Left kidney (tissue), 8 donors: ENCODE results near the gene AP2S1. TPM values are rescaled to one million over a fixed set of nuclear protein-coding genes. Genes with fewer than 3 reads are reported as not detected.
"Not testable (repeated sequence)": the region's sequence is repeated elsewhere in the genome, so short reads cannot be mapped to it uniquely, and the experiment has no call there.

ENCODE experiments used
- DNase-seq: peaks from one replicate; pipeline ENCODE4 v3.0.0-alpha.2; 2013
- long read RNA-seq, 8 donors: transcript quantifications; one replicate each; lab custom pipeline, GENCODE V29; 2026
- polyA plus RNA-seq: library from polyadenylated mRNA; unstranded; fragments of 120-200 nt; gene quantifications from one replicate; pipeline ENCODE4 v1.2.1, GENCODE V29; 2013; ENCODE audit not compliant: insufficient read length

The AP2S1 gene
- 92.9 TPM for polyA plus RNA-seq
- long read RNA-seq, donor 1, transcript AP2S1-206 (3 exons, 355 nt) = minor isoform, 7 of 136 reads
- long read RNA-seq, donor 1, transcript AP2S1-204 (4 exons, 707 nt) = minor isoform, 14 of 136 reads
- long read RNA-seq, donor 1, transcript AP2S1-203 (4 exons, 636 nt) = minor isoform, 6 of 136 reads
- long read RNA-seq, donor 1, transcript AP2S1-201 (5 exons, 935 nt) = major isoform, 104 of 136 reads
- long read RNA-seq, donor 1, partial matches to known transcripts = 0 of 136 reads
- long read RNA-seq, donor 1, other reads (novel, unspliced or antisense) = 0 of 136 reads
- long read RNA-seq, donor 2, transcript AP2S1-204 (4 exons, 707 nt) = minor isoform, 6 of 68 reads
- long read RNA-seq, donor 2, transcript AP2S1-201 (5 exons, 935 nt) = major isoform, 48 of 68 reads
- long read RNA-seq, donor 2, transcript AP2S1-203 (4 exons, 636 nt) = minor isoform, 6 of 68 reads
- long read RNA-seq, donor 2, partial matches to known transcripts = 0 of 68 reads
- long read RNA-seq, donor 2, other reads (novel, unspliced or antisense) = 0 of 68 reads
- long read RNA-seq, donor 3, transcript AP2S1-201 (5 exons, 935 nt) = major isoform, 61 of 73 reads
- long read RNA-seq, donor 3, partial matches to known transcripts = 0 of 73 reads
- long read RNA-seq, donor 3, other reads (novel, unspliced or antisense) = 0 of 73 reads
- long read RNA-seq, donor 4, transcript AP2S1-201 (5 exons, 935 nt) = major isoform, 13 of 18 reads
- long read RNA-seq, donor 4, partial matches to known transcripts = 0 of 18 reads
- long read RNA-seq, donor 4, other reads (novel, unspliced or antisense) = 0 of 18 reads
- long read RNA-seq, donor 5, transcript AP2S1-204 (4 exons, 707 nt) = minor isoform, 13 of 139 reads
- long read RNA-seq, donor 5, transcript AP2S1-201 (5 exons, 935 nt) = major isoform, 115 of 139 reads
- long read RNA-seq, donor 5, partial matches to known transcripts = 0 of 139 reads
- long read RNA-seq, donor 5, other reads (novel, unspliced or antisense) = 0 of 139 reads
- long read RNA-seq, donor 6, transcript AP2S1-203 (4 exons, 636 nt) = minor isoform, 5 of 103 reads
- long read RNA-seq, donor 6, transcript AP2S1-201 (5 exons, 935 nt) = major isoform, 80 of 103 reads
- long read RNA-seq, donor 6, transcript AP2S1-206 (3 exons, 355 nt) = minor isoform, 7 of 103 reads
- long read RNA-seq, donor 6, partial matches to known transcripts = 0 of 103 reads
- long read RNA-seq, donor 6, other reads (novel, unspliced or antisense) = 0 of 103 reads
- long read RNA-seq, donor 7, transcript AP2S1-201 (5 exons, 935 nt) = major isoform, 110 of 136 reads
- long read RNA-seq, donor 7, transcript AP2S1-204 (4 exons, 707 nt) = minor isoform, 8 of 136 reads
- long read RNA-seq, donor 7, transcript AP2S1-203 (4 exons, 636 nt) = minor isoform, 11 of 136 reads
- long read RNA-seq, donor 7, partial matches to known transcripts = 0 of 136 reads
- long read RNA-seq, donor 7, other reads (novel, unspliced or antisense) = 0 of 136 reads
- long read RNA-seq, donor 8, transcript AP2S1-201 (5 exons, 935 nt) = major isoform, 24 of 31 reads
- long read RNA-seq, donor 8, partial matches to known transcripts = 0 of 31 reads
- long read RNA-seq, donor 8, other reads (novel, unspliced or antisense) = 0 of 31 reads

- DNase-seq = peak; percentile 99
These were observed at the start of gene AP2S1 for GRCh38 chr19:46850228-46851203. AP2S1 (minus strand) TSS chr19:46850846; CDS start chr19:46850766, 80 bp downstream.

- DNase-seq = no peak
These were observed 49.7 kb upstream of the AP2S1 start for GRCh38 chr19:46900341-46900740.

- DNase-seq = no peak
These were observed 48.1 kb upstream of the AP2S1 start for GRCh38 chr19:46898731-46899130.

GRCh38 chr19:46896076-46896794 lies 45.6 kb upstream of the AP2S1 start:
- DNase-seq = no peak

GRCh38 chr19:46892252-46893179 lies 41.9 kb upstream of the AP2S1 start:
- DNase-seq = no peak

GRCh38 chr19:46890423-46891170 lies 40.0 kb upstream of the AP2S1 start:
- no peak for DNase-seq

- no peak for DNase-seq
These were observed 36.7 kb upstream of the AP2S1 start for GRCh38 chr19:46887240-46887782.

GRCh38 chr19:46886546-46887239 lies 36.0 kb upstream of the AP2S1 start:
- DNase-seq = no peak

- no peak for DNase-seq
These were observed 34.8 kb upstream of the AP2S1 start for GRCh38 chr19:46885411-46885810.

GRCh38 chr19:46882751-46883150 lies 32.1 kb upstream of the AP2S1 start:
- not testable (repeated sequence) for DNase-seq

- DNase-seq = no peak
These were observed 31.4 kb upstream of the AP2S1 start for GRCh38 chr19:46882034-46882433.

- DNase-seq = no peak
These were observed 30.4 kb upstream of the AP2S1 start for GRCh38 chr19:46881092-46881491.

GRCh38 chr19:46880431-46880830 lies 29.8 kb upstream of the AP2S1 start:
- no peak for DNase-seq

- DNase-seq = no peak
These were observed 28.1 kb upstream of the AP2S1 start for GRCh38 chr19:46878613-46879375.

- no peak for DNase-seq
These were observed 25.0 kb upstream of the AP2S1 start for GRCh38 chr19:46875657-46876056.

GRCh38 chr19:46875234-46875633 lies 24.6 kb upstream of the AP2S1 start:
- DNase-seq = no peak
